Calu3 (cell line): ENCODE results near the gene HMX3. TPM values are rescaled to one million over a fixed set of nuclear protein-coding genes. Genes with fewer than 3 reads are reported as not detected.
"Not testable (repeated sequence)": the region's sequence is repeated elsewhere in the genome, so short reads cannot be mapped to it uniquely, and the experiment has no call there.

Experiments
- BruUV-seq: library from RNA; stranded (reverse); fragments of 400-500 nt; replicated peaks from 2 replicates; lab custom pipeline; 2021; lab: Mats Ljungman, UMichigan
- CTCF ChIA-PET: fragments of 300-600 bp; sonication (Branson Sonifier 250); formaldehyde crosslinking; loops from one replicate; lab custom pipeline; 2022; ENCODE audit warnings: antibody characterized with exemption; lab: Charles Lee
- DNase-seq: peaks from one replicate; pipeline ENCODE4 v3.0.0; 2022
- H3K27ac Mint-ChIP-seq: one replicate; pipeline ENCODE4 v1.8.0; 2022; ENCODE audit warnings: mixed read lengths; ENCODE audit not compliant: unreplicated experiment
- H3K27me3 Mint-ChIP-seq: one replicate; pipeline ENCODE4 v1.8.0; 2022; ENCODE audit warnings: mixed read lengths; ENCODE audit not compliant: unreplicated experiment
- H3K36me3 Mint-ChIP-seq: one replicate; pipeline ENCODE4 v1.8.0; 2022; ENCODE audit warnings: mild to moderate bottlenecking, moderate library complexity, mixed read lengths; ENCODE audit not compliant: insufficient read depth, unreplicated experiment
- H3K4me1 Mint-ChIP-seq: one replicate; pipeline ENCODE4 v1.8.0; 2022; ENCODE audit warnings: mild to moderate bottlenecking, low read depth, mixed read lengths; ENCODE audit not compliant: unreplicated experiment
- H3K4me3 Mint-ChIP-seq: one replicate; pipeline ENCODE4 v1.8.0; 2022; ENCODE audit warnings: mild to moderate bottlenecking, low read depth, moderate library complexity, mixed read lengths; ENCODE audit not compliant: unreplicated experiment
- H3K9me3 Mint-ChIP-seq: one replicate; pipeline ENCODE4 v1.8.0; 2022; ENCODE audit warnings: low read depth, mixed read lengths; ENCODE audit not compliant: unreplicated experiment
- CTCF ChIP-seq: fragments of 200-600 bp; IDR thresholded peaks from one replicate; pipeline ENCODE4 v1.8.0; 2022; ENCODE audit warnings: antibody characterized with exemption; ENCODE audit not compliant: unreplicated experiment
- intact Hi-C: fragments of 100-400 bp; cut with micrococcal nuclease; formaldehyde crosslinking; loops from one replicate; pipeline ENCODE4 v1.10.0; 2022; ENCODE audit not compliant: unreplicated experiment
- total RNA-seq: library from RNA; stranded (reverse); gene quantifications from 2 replicates; pipeline ENCODE4 v1.2.3, GENCODE V29; 2022

The HMX3 gene
- total RNA-seq, 1 experiment from 2014 or later: not detected

DNA sequence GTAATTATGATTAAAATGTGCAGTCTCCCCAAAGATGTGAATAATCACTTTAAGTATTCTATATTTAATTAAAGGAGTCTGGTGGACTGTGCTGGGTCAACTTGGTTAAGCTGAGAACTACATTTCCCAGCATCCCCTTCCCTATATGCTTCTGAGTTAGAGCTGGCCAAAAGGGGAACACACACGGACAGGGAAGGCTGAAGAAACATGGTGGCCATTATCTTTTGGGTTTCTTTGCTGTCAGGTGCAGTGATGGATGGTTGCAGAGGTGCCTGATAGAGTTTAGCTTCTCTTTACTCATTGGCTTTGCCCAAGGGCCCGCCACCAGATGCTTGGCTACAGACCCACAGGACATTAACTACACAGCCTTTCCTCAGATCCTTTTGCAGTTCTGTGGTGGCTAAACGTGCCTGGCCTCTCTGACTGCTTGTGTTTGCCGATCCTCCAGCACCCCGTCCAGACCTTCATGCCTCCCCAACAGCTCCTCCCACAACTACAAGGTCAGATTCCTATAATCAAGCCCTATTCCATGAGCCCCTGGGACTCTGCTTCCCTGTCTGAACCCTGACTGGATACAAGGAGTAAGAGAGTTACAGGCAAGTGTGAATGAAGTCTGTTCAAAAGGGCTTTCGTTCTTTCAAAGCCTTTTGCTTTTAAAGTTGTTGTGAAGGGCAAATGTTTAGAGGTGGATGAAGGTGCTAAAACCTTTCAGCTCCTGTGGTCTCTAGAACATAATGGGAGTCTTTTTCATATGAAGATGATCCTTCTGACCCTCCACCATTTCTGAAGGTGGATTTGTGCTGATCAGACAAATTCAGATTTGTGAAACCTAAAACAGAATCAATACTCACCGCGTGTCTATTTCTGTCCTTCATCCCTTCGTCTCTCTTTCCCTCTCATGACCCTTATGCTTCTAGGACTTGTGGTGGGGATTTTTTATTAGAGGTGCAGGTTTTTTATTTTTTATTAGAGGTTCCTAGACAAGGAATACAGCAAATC lies 39.9 kb downstream of the HMX3 start:
- BruUV-seq: no TSS peak
- Mint-ChIP-seq H3K4me1 (no peaks in the 10 kb centered on the region), H3K36me3 (peaks cover 6% of the 10 kb centered on the region), H3K27ac (no peak overlapping the region), H3K9me3 (no peaks in the 10 kb centered on the region), H3K27me3 (no peaks in the 10 kb centered on the region), H3K4me3 (no peak overlapping the region)
- DNase-seq: no peak
- no peak for TF ChIP-seq CTCF
- CTCF ChIA-PET: no interaction called here
- intact Hi-C loops: no loop called here

- CTCF ChIA-PET, H3K36me3 Mint-ChIP-seq, H3K4me3 Mint-ChIP-seq, BruUV-seq, H3K9me3 Mint-ChIP-seq, H3K27ac Mint-ChIP-seq, intact Hi-C loops, H3K27me3 Mint-ChIP-seq, DNase-seq, H3K4me1 Mint-ChIP-seq: not testable (repeated sequence)
These were observed 42.6 kb downstream of the HMX3 start for GRCh38 chr10:123178390-123178789.

GRCh38 chr10:123180101-123181090 lies 44.6 kb downstream of the HMX3 start:
- Mint-ChIP-seq H3K27ac (no peak overlapping the region), H3K4me1 (no peaks in the 10 kb centered on the region), H3K27me3 (no peaks in the 10 kb centered on the region), H3K4me3 (no peak overlapping the region), H3K36me3 (no peaks in the 10 kb centered on the region), H3K9me3 (peaks cover 4% of the 10 kb centered on the region)
- no peak for DNase-seq
- TF ChIP-seq CTCF: no peak
- intact Hi-C loops: no loop called here
- no TSS peak for BruUV-seq
- CTCF ChIA-PET: no interaction called here

DNA sequence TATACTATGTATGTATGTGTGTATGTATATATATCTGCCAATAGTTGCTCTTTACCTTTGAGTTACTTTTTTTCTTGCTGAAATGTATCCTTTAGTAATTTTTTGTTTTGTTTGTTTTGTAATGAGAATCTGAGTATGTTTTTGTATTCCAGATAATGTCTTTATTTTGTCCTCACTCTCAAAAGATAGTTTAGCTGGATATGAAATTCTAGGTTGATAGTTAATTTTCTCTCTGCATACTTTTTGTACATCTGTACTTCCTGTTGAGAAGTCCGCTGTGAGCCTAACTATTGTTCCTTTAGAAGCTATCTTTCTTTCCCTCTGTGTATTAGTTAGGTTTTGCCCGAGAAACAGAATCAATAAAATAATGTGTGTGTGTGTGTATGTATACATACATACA lies 48.0 kb downstream of the HMX3 start:
- H3K27ac Mint-ChIP-seq: no peak overlapping the region

More for the DNA sequence above, 48.0 kb downstream of the HMX3 start:
- Mint-ChIP-seq H3K9me3 (peaks cover 4% of the 10 kb centered on the region), H3K27me3 (no peaks in the 10 kb centered on the region), H3K4me3 (no peak overlapping the region), H3K4me1 (no peaks in the 10 kb centered on the region), H3K36me3 (no peaks in the 10 kb centered on the region)
- BruUV-seq: no TSS peak
- CTCF ChIA-PET: no interaction called here
- DNase-seq: no peak
- intact Hi-C loops: no loop called here
- TF ChIP-seq CTCF: no peak
